B cell (primary cell): ENCODE measurements around the gene PEAK1. TPM values are rescaled to one million over a fixed set of nuclear protein-coding genes. Genes with fewer than 3 reads are reported as not detected.
"Not testable (repeated sequence)": the region's sequence is repeated elsewhere in the genome, so short reads cannot be mapped to it uniquely, and the experiment has no call there.

ENCODE experiments used
- ATAC-seq: fragments of 200-7000 bp; cut with Tn5 transposase; one replicate; pipeline ENCODE4 v1.10.0; 2021; ENCODE audit warnings: low read depth, mild to moderate bottlenecking, moderate number of reproducible peaks, moderate library complexity
- CTCF ChIA-PET: fragments of 350-600 bp; sonication (Branson Sonifier 250); formaldehyde crosslinking; loops from one replicate; lab custom pipeline; 2021; ENCODE audit warnings: antibody characterized with exemption, inconsistent platforms; lab: Charles Lee
- POLR2A ChIA-PET: fragments of 350-600 bp; sonication (Branson Sonifier 250); formaldehyde crosslinking; loops from one replicate; lab custom pipeline; 2021; ENCODE audit warnings: antibody characterized with exemption; lab: Charles Lee
- DNase-seq: peaks from one replicate; pipeline ENCODE4 v3.0.0; 2013
- H2AFZ ChIP-seq: 2 replicates; pipeline ENCODE4 v1.6.1; 2012; ENCODE audit warnings: mild to moderate bottlenecking, low read depth, low read length; ENCODE audit not compliant: insufficient read depth, poor library complexity, severe bottlenecking
- H3K27ac ChIP-seq, 2 donors: 1 replicate in 1 of 2; 2 replicates in 1 of 2; pipeline ENCODE4 v1.5.1; 2012 to 2013; ENCODE audit warnings: low read length in 2 of 2, mild to moderate bottlenecking in 2 of 2, moderate library complexity in 1 of 2
- H3K27me3 ChIP-seq, 4 experiments: fragments of 200-600 bp in 1 of 4; sonication (generic) in 1 of 4; replicated peaks in 1 of 4; 1 replicate in 2 of 4; 2 replicates in 2 of 4; pipeline versions ENCODE4 v1.6.1 to v1.7.0; 2013 to 2016; ENCODE audit warnings: low read length in 3 of 4, mild to moderate bottlenecking in 2 of 4, mixed read lengths in 1 of 4, moderate library complexity in 1 of 4; ENCODE audit not compliant: insufficient read depth in 4 of 4, control insufficient read depth in 3 of 4; ENCODE audit errors: control extremely low read depth in 1 of 4
- H3K36me3 ChIP-seq, 2 experiments: replicated peaks in 1 of 2; 1 replicate in 1 of 2; 2 replicates in 1 of 2; pipeline versions ENCODE4 v1.6.1 to v1.7.1; 2013; ENCODE audit warnings: low read length in 1 of 2; ENCODE audit not compliant: insufficient read depth in 2 of 2, control insufficient read depth in 1 of 2; ENCODE audit errors: control extremely low read depth in 1 of 2, extremely low read depth in 1 of 2
- H3K4me1 ChIP-seq, 2 donors: fragments of 200-600 bp in 1 of 2; sonication (generic) in 1 of 2; 1 replicate in 1 of 2; 2 replicates in 1 of 2; pipeline versions ENCODE4 v1.5.1 to v1.6.1; 2013 to 2017; ENCODE audit warnings: low read length in 2 of 2; ENCODE audit not compliant: control insufficient read depth in 2 of 2, insufficient read depth in 2 of 2
- H3K4me2 ChIP-seq: replicated peaks from 2 replicates; pipeline ENCODE3; 2012; ENCODE audit warnings: mild to moderate bottlenecking, low read depth, low read length; ENCODE audit not compliant: poor library complexity, severe bottlenecking
- H3K4me3 ChIP-seq, 5 experiments: fragments of 200-600 bp in 1 of 5; sonication (generic) in 1 of 5; 1 replicate in 3 of 5; 2 replicates in 2 of 5; pipeline versions ENCODE4 v1.5.1 to v1.7.0; 2011 to 2016; ENCODE audit warnings: low read length in 4 of 5, mild to moderate bottlenecking in 4 of 5, low read depth in 2 of 5, control low read depth in 1 of 5, moderate library complexity in 1 of 5; ENCODE audit not compliant: insufficient read depth in 1 of 5; ENCODE audit errors: control extremely low read depth in 1 of 5, extremely low read depth in 1 of 5
- H3K79me2 ChIP-seq: fragments of 200-600 bp; sonication (generic); one replicate; pipeline ENCODE4 v1.6.0; 2016; ENCODE audit warnings: low read length; ENCODE audit not compliant: control insufficient read depth, insufficient read depth
- H3K9ac ChIP-seq: fragments of 200-600 bp; sonication (generic); 2 replicates; pipeline ENCODE4 v1.6.1; 2017; ENCODE audit warnings: mild to moderate bottlenecking, low read length, moderate library complexity
- H3K9me3 ChIP-seq, 3 donors: one replicate each; pipeline versions ENCODE4 v1.6.1 to v1.7.1; 2013; ENCODE audit warnings: low read length in 2 of 3; ENCODE audit not compliant: control insufficient read depth in 2 of 3, insufficient read depth in 1 of 3; ENCODE audit errors: control extremely low read depth in 1 of 3
- H4K20me1 ChIP-seq: 2 replicates; pipeline ENCODE4 v1.6.0; 2012; ENCODE audit warnings: mild to moderate bottlenecking, low read length; ENCODE audit not compliant: insufficient read depth, control insufficient read depth, poor library complexity, severe bottlenecking
- H3K27ac Mint-ChIP-seq: one replicate; pipeline ENCODE4 v1.8.0; 2021; ENCODE audit warnings: mixed read lengths
- H3K27me3 Mint-ChIP-seq: one replicate; pipeline ENCODE4 v1.8.0; 2021; ENCODE audit warnings: mixed read lengths
- H3K4me1 Mint-ChIP-seq: one replicate; pipeline ENCODE4 v1.8.0; 2021; ENCODE audit warnings: mixed read lengths
- H3K4me3 Mint-ChIP-seq: one replicate; pipeline ENCODE4 v1.8.0; 2021; ENCODE audit warnings: mixed read lengths
- H3K9me3 Mint-ChIP-seq: one replicate; pipeline ENCODE4 v1.8.0; 2022; ENCODE audit warnings: mixed read lengths; ENCODE audit not compliant: insufficient read depth
- EZH2 ChIP-seq: IDR thresholded peaks from 2 replicates; pipeline ENCODE4 v1.6.1; 2012; ENCODE audit warnings: borderline replicate concordance, low read depth, mild to moderate bottlenecking, moderate library complexity, low read length; ENCODE audit not compliant: insufficient read depth, poor library complexity, severe bottlenecking
- WGBS: methylation state at CpG from one replicate; pipeline ENCODE4 v1.1.5; 2013; ENCODE audit warnings: missing lambda C conversion rate; ENCODE audit not compliant: insufficient coverage; 5-methylcytosine and 5-hydroxymethylcytosine counted together
- intact Hi-C: fragments of 100-400 bp; cut with micrococcal nuclease; formaldehyde crosslinking; loops from one replicate; pipeline ENCODE4 v1.10.0; 2022
- polyA plus RNA-seq: library from polyadenylated mRNA; depleted of rRNA; stranded (reverse); fragments of >200 nt; gene quantifications from 2 replicates; pipeline ENCODE4 v1.2.3, GENCODE V29; 2012
- total RNA-seq, 2 donors: library from RNA; stranded (reverse); fragments of 120-200 nt in 1 of 2; gene quantifications; 1 replicate in 1 of 2; 2 replicates in 1 of 2; pipeline versions ENCODE4 v1.2.3 to v1.2.4, GENCODE V29; 2013 to 2022
- TF ChIP-seq, protein P1 (sequence below): fragments of 200-600 bp; IDR thresholded peaks from one replicate; pipeline ENCODE4 v1.8.0; 2022; ENCODE audit warnings: antibody characterized with exemption, mild to moderate bottlenecking

Gene PEAK1
- total and polyA plus RNA-seq, 2 donors (not counting 1 experiment from before 2014, with no cell fraction given): 13.4 to 38.0 TPM

GRCh38 chr15:77410157-77410500 lies 9.8 kb downstream of the PEAK1 start:
- DNase-seq, H3K9ac ChIP-seq, intact Hi-C loops, H2AFZ ChIP-seq, H3K27me3 ChIP-seq, H4K20me1 ChIP-seq, ATAC-seq, H3K27me3 Mint-ChIP-seq, H3K36me3 ChIP-seq, H3K9me3 Mint-ChIP-seq, H3K9me3 ChIP-seq: not testable (repeated sequence)
- Mint-ChIP-seq H3K27ac (peak overlapping the region; percentile 79), H3K4me1 (peaks cover 58% of the 10 kb centered on the region), H3K4me3 (peak overlapping the region; percentile 75)
- Histone ChIP-seq H3K4me1 (peaks cover 30 to 31% of the 10 kb centered on the region in 2 donors), H3K27ac (peak overlapping the region; percentile 50 to 71), H3K4me3 (peak overlapping the region in 1 of 5 experiments; percentile 48), H3K79me2 (peaks cover 85% of the 10 kb centered on the region), H3K4me2 (peak overlapping the region; percentile 64)
- POLR2A ChIA-PET: interaction anchor here (0.7 to 1.8 kb wide), 4 partner anchors 9 to 27 kb away, joined by 3 to 9 read pairs (median 5); partner anchors contain the start of gene HMG20A
- CTCF ChIA-PET: interaction anchor here (0.7 to 2.2 kb wide), 3 partner anchors 9 to 249 kb away, joined by 3 to 5 read pairs (median 4); partner anchors contain the start of gene HMG20A
- 100% methylated on average over 3 of the region's 7 CpGs for WGBS

- H3K9me3 Mint-ChIP-seq: no peaks in the 10 kb centered on the region
- Histone ChIP-seq H3K4me3 (peak overlapping the region in 1 of 5 experiments; percentile 48), H3K79me2 (peaks cover 85% of the 10 kb centered on the region), H3K36me3 (peaks cover 0 to under 1% of the 10 kb centered on the region in 2 experiments), H4K20me1 (no peaks in the 10 kb centered on the region), H3K4me1 (peaks cover 30 to 31% of the 10 kb centered on the region in 2 donors), H3K9me3 (no peaks in the 10 kb centered on the region), H3K4me2 (peak overlapping the region; percentile 64), H3K27ac (peak overlapping the region; percentile 50 to 71), H3K9ac (peak overlapping the region; percentile 16), H2AFZ (peak overlapping the region; percentile 1), H3K27me3 (no peaks in the 10 kb centered on the region)
- 67% methylated on average over 1 of the region's 4 CpGs for WGBS
- peak; percentile 72 for DNase-seq
- POLR2A ChIA-PET: interaction anchor here (0.7 to 1.8 kb wide), 5 partner anchors 9 to 26 kb away, joined by 3 to 9 read pairs (median 5); partner anchors contain the start of gene HMG20A
- H3K27me3 Mint-ChIP-seq: no peaks in the 10 kb centered on the region
- ATAC-seq: peak; percentile 73
- CTCF ChIA-PET: interaction anchor here (0.7 to 2.2 kb wide), 3 partner anchors 9 to 249 kb away, joined by 3 to 5 read pairs (median 4); partner anchors contain the start of gene HMG20A
- intact Hi-C loops: loop anchor here (1.0 kb wide), 1 partner anchor 11 kb away; the partner anchor contains the start of genes HMG20A and PEAK1
- peaks cover 56% of the 10 kb centered on the region for H3K4me1 Mint-ChIP-seq
- H3K27ac Mint-ChIP-seq: peak overlapping the region; percentile 79
- TF ChIP-seq EZH2: no peak
- TF ChIP-seq, protein P1, sequence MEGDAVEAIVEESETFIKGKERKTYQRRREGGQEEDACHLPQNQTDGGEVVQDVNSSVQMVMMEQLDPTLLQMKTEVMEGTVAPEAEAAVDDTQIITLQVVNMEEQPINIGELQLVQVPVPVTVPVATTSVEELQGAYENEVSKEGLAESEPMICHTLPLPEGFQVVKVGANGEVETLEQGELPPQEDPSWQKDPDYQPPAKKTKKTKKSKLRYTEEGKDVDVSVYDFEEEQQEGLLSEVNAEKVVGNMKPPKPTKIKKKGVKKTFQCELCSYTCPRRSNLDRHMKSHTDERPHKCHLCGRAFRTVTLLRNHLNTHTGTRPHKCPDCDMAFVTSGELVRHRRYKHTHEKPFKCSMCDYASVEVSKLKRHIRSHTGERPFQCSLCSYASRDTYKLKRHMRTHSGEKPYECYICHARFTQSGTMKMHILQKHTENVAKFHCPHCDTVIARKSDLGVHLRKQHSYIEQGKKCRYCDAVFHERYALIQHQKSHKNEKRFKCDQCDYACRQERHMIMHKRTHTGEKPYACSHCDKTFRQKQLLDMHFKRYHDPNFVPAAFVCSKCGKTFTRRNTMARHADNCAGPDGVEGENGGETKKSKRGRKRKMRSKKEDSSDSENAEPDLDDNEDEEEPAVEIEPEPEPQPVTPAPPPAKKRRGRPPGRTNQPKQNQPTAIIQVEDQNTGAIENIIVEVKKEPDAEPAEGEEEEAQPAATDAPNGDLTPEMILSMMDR: no peak
- H3K4me3 Mint-ChIP-seq: peak overlapping the region; percentile 75
These were observed 10.4 kb downstream of the PEAK1 start for GRCh38 chr15:77409259-77410156.
